GM23248 (cell line): ENCODE data around the gene CFL2. TPM values are rescaled to one million over a fixed set of nuclear protein-coding genes. Genes with fewer than 3 reads are reported as not detected.
"Not testable (repeated sequence)": the region's sequence is repeated elsewhere in the genome, so short reads cannot be mapped to it uniquely, and the experiment has no call there.

Experiments
- DNase-seq: peaks from one replicate; pipeline ENCODE4 v3.0.0-alpha.2; 2015
- H2AFZ ChIP-seq: fragments of 200-600 bp; sonication (generic); 2 replicates; pipeline ENCODE4 v1.6.1; 2016; ENCODE audit warnings: antibody characterized with exemption
- H3F3A ChIP-seq: fragments of 200-600 bp; sonication (generic); 2 replicates; pipeline ENCODE4 v1.6.1; 2016; ENCODE audit warnings: mild to moderate bottlenecking, antibody characterized with exemption, mixed run types; ENCODE audit not compliant: insufficient read depth
- H3K27ac ChIP-seq: fragments of 200-600 bp; sonication (generic); 2 replicates; pipeline ENCODE4 v1.5.1; 2016; ENCODE audit warnings: mild to moderate bottlenecking
- H3K27me3 ChIP-seq: fragments of 200-600 bp; sonication (generic); replicated peaks from 2 replicates; pipeline ENCODE4 v1.6.1; 2016; ENCODE audit warnings: mild to moderate bottlenecking; ENCODE audit not compliant: insufficient read depth
- H3K36me3 ChIP-seq: fragments of 200-600 bp; sonication (generic); 2 replicates; pipeline ENCODE4 v1.6.1; 2016; ENCODE audit warnings: low read depth, mild to moderate bottlenecking
- H3K4me1 ChIP-seq: fragments of 200-600 bp; sonication (generic); 2 replicates; pipeline ENCODE4 v1.6.1; 2016; ENCODE audit warnings: mild to moderate bottlenecking; ENCODE audit not compliant: insufficient read depth
- H3K4me2 ChIP-seq: fragments of 200-600 bp; sonication (generic); one replicate; pipeline ENCODE4 v1.6.1; 2016; ENCODE audit warnings: mild to moderate bottlenecking; ENCODE audit not compliant: unreplicated experiment
- H3K4me3 ChIP-seq: fragments of 200-600 bp; sonication (generic); 2 replicates; pipeline ENCODE4 v1.5.1; 2016; ENCODE audit warnings: mild to moderate bottlenecking
- H3K79me2 ChIP-seq: fragments of 200-600 bp; sonication (generic); 2 replicates; pipeline ENCODE4 v1.6.1; 2016; ENCODE audit warnings: mild to moderate bottlenecking; ENCODE audit not compliant: insufficient read depth
- H3K9ac ChIP-seq: fragments of 200-600 bp; sonication (generic); 2 replicates; pipeline ENCODE4 v1.6.1; 2016; ENCODE audit warnings: mild to moderate bottlenecking
- H3K9me2 ChIP-seq: fragments of 200-600 bp; sonication (generic); 2 replicates; pipeline ENCODE4 v1.6.1; 2016; ENCODE audit warnings: mixed run types, mild to moderate bottlenecking, moderate library complexity; ENCODE audit not compliant: insufficient read depth
- H3K9me3 ChIP-seq: fragments of 200-600 bp; sonication (generic); one replicate; pipeline ENCODE4 v1.6.1; 2017; ENCODE audit warnings: low read depth
- H4K20me1 ChIP-seq: fragments of 200-600 bp; sonication (generic); 2 replicates; pipeline ENCODE4 v1.6.0; 2016; ENCODE audit not compliant: insufficient read depth
- EZH2 ChIP-seq: fragments of 200-600 bp; sonication (generic); IDR thresholded peaks from 2 replicates; pipeline ENCODE4 v1.6.1; 2018; ENCODE audit warnings: antibody characterized with exemption, mild to moderate bottlenecking; ENCODE audit not compliant: insufficient read depth, poor library complexity, severe bottlenecking
- EZH2phosphoT487 ChIP-seq: fragments of 200-600 bp; sonication (generic); IDR thresholded peaks from 2 replicates; pipeline ENCODE4 v1.6.1; 2018; ENCODE audit warnings: antibody characterized with exemption, moderate library complexity, mild to moderate bottlenecking, low read depth; ENCODE audit not compliant: insufficient read depth
- WGBS, 2 experiments: methylation state at CpG; one replicate each; pipeline ENCODE4 v1.1.6; 2015 to 2017; ENCODE audit warnings: low lambda C conversion rate in 2 of 2, low coverage in 1 of 2; ENCODE audit errors: missing lambda C conversion rate in 2 of 2; 5-methylcytosine and 5-hydroxymethylcytosine counted together
- in situ Hi-C: fragments of 300-500 bp; cut with MboI; formaldehyde crosslinking; loops from 2 replicates; pipeline ENCODE4 v1.15.0; 2020
- polyA plus RNA-seq: library from polyadenylated mRNA; unstranded; fragments of >200 nt; fragmentation: Nextera tagmentation; extraction: Ambion mirVana; gene quantifications from 2 replicates; pipeline ENCODE4 v1.2.1, GENCODE V29; 2016
- total RNA-seq: library from RNA; depleted of rRNA; stranded (reverse); fragments of >200 nt; shearing (Covaris generic); gene quantifications from 2 replicates; pipeline ENCODE4 v1.2.3, GENCODE V29; 2014

Gene CFL2
- total and polyA plus RNA-seq, 2 experiments from 2014 or later = 103 to 183 TPM

GRCh38 chr14:34750233-34750632 lies 35.8 kb upstream of the CFL2 start:
- peaks cover 11% of the 10 kb centered on the region for H3K4me1 ChIP-seq
- H3K27me3 ChIP-seq = no peaks in the 10 kb centered on the region
- H3K9me2 ChIP-seq = no peaks in the 10 kb centered on the region
- no peak overlapping the region for H2AFZ ChIP-seq
- no peak overlapping the region for H3K4me3 ChIP-seq
- H3K79me2 ChIP-seq = no peaks in the 10 kb centered on the region
- H3K27ac ChIP-seq = 0 out of 2 replicates have a peak overlapping the region, but pooled peaks have one; percentile 25
- no peaks in the 10 kb centered on the region for H4K20me1 ChIP-seq
- peak overlapping the region; percentile 6; the same call in 1 of the 2 replicates for H3K9ac ChIP-seq
- H3K36me3 ChIP-seq = peaks cover 18% of the 10 kb centered on the region
- in situ Hi-C loops = no loop called here
- H3K4me2 ChIP-seq = peak overlapping the region; percentile 19
- DNase-seq = no peak
- TF ChIP-seq EZH2 (no peak), EZH2phosphoT487 (no peak)
- H3F3A ChIP-seq = peaks cover 11% of the 10 kb centered on the region
- H3K9me3 ChIP-seq = no peaks in the 10 kb centered on the region
- WGBS, 2 experiments = 98 to 100% methylated on average over 2 of the region's 2 CpGs

- H3K4me3 ChIP-seq = no peak overlapping the region
- 97 to 98% methylated on average over 6 of the region's 6 CpGs for WGBS, 2 experiments
Observed at GRCh38 chr14:34749408-34749807, 35.0 kb upstream of the CFL2 start.

GRCh38 chr14:34742270-34743115 lies 28.1 kb upstream of the CFL2 start:
- no peak overlapping the region for H2AFZ ChIP-seq
- no peaks in the 10 kb centered on the region for H3K79me2 ChIP-seq
- no peak overlapping the region for H3K27ac ChIP-seq
- H3F3A ChIP-seq = no peaks in the 10 kb centered on the region
- H3K9ac ChIP-seq = no peak overlapping the region
- H3K36me3 ChIP-seq = no peaks in the 10 kb centered on the region
- H3K4me2 ChIP-seq = no peak overlapping the region
- DNase-seq = no peak
- H3K9me2 ChIP-seq = no peaks in the 10 kb centered on the region
- no peak overlapping the region for H3K4me3 ChIP-seq
- H3K27me3 ChIP-seq = no peaks in the 10 kb centered on the region
- in situ Hi-C loops = no loop called here
- H4K20me1 ChIP-seq = no peaks in the 10 kb centered on the region
- H3K9me3 ChIP-seq = no peaks in the 10 kb centered on the region
- no peak for TF ChIP-seq EZH2
- 77 to 81% methylated on average over 7 to 8 of the region's 8 CpGs for WGBS, 2 experiments
- H3K4me1 ChIP-seq = no peaks in the 10 kb centered on the region

More at GRCh38 chr14:34749408-34749807, 35.0 kb upstream of the CFL2 start:
- Histone ChIP-seq H3K36me3 (peaks cover 15% of the 10 kb centered on the region), H3K4me2 (no peak overlapping the region), H3K9ac (no peak overlapping the region), H3K9me3 (no peaks in the 10 kb centered on the region), H3K4me1 (peaks cover 11% of the 10 kb centered on the region), H3K79me2 (no peaks in the 10 kb centered on the region), H3K27me3 (no peaks in the 10 kb centered on the region), H3F3A (peaks cover 11% of the 10 kb centered on the region), H3K9me2 (no peaks in the 10 kb centered on the region), H2AFZ (no peak overlapping the region), H4K20me1 (no peaks in the 10 kb centered on the region), H3K27ac (no peak overlapping the region)
- TF ChIP-seq EZH2phosphoT487 = no peak
- TF ChIP-seq EZH2 = no peak
- in situ Hi-C loops = no loop called here
- no peak for DNase-seq

GRCh38 chr14:34741840-34742239 lies 27.4 kb upstream of the CFL2 start:
- TF ChIP-seq EZH2phosphoT487 (no peak), EZH2 (no peak)
- H3K9me3 ChIP-seq = no peaks in the 10 kb centered on the region
- H3K4me3 ChIP-seq = no peak overlapping the region
- no peak overlapping the region for H3K9ac ChIP-seq
- no peaks in the 10 kb centered on the region for H3K27me3 ChIP-seq
- H2AFZ ChIP-seq = no peak overlapping the region
- no peaks in the 10 kb centered on the region for H3F3A ChIP-seq
- WGBS, 2 experiments = 32 to 38% methylated on average over 1 of the region's 1 CpG
- no peaks in the 10 kb centered on the region for H3K9me2 ChIP-seq
- no peaks in the 10 kb centered on the region for H3K36me3 ChIP-seq
- no peak overlapping the region for H3K27ac ChIP-seq
- no peaks in the 10 kb centered on the region for H3K79me2 ChIP-seq
- H4K20me1 ChIP-seq = no peaks in the 10 kb centered on the region
- H3K4me1 ChIP-seq = no peaks in the 10 kb centered on the region
- in situ Hi-C loops = no loop called here
- H3K4me2 ChIP-seq = no peak overlapping the region
- no peak for DNase-seq

GRCh38 chr14:34740139-34740538 lies 25.7 kb upstream of the CFL2 start:
- H3K79me2 ChIP-seq, H3F3A ChIP-seq, H3K27me3 ChIP-seq, H3K9me2 ChIP-seq, H3K36me3 ChIP-seq, H3K4me1 ChIP-seq, H4K20me1 ChIP-seq, H3K4me2 ChIP-seq, H3K9me3 ChIP-seq, H2AFZ ChIP-seq, H3K4me3 ChIP-seq, H3K27ac ChIP-seq, in situ Hi-C loops, H3K9ac ChIP-seq: not testable (repeated sequence)
- peak; percentile 59 for DNase-seq
- WGBS, 2 experiments = 59% methylated on average over 6 of the region's 6 CpGs

- H3K27me3 ChIP-seq, H4K20me1 ChIP-seq, H3K79me2 ChIP-seq, H3K9ac ChIP-seq, H3K9me2 ChIP-seq, H2AFZ ChIP-seq, in situ Hi-C loops, H3K9me3 ChIP-seq, H3K27ac ChIP-seq, H3K4me3 ChIP-seq, H3K4me2 ChIP-seq, H3K36me3 ChIP-seq, H3K4me1 ChIP-seq, DNase-seq, H3F3A ChIP-seq: not testable (repeated sequence)
- WGBS, 2 experiments = 79 to 84% methylated on average over 4 of the region's 4 CpGs
Observed at GRCh38 chr14:34737079-34737478, 22.7 kb upstream of the CFL2 start.
